Activated CD4-positive, alpha-beta T cell treated with anti-CD3 and anti-CD28 coated beads, Interleukin-2, amount 10 ng/mL, durations not matched to agents 24 days and 14 days (primary cell): Measurements from ENCODE around the gene NDUFAF7. TPM values are rescaled to one million over a fixed set of nuclear protein-coding genes. Genes with fewer than 3 reads are reported as not detected.
"Not testable (repeated sequence)": the region's sequence is repeated elsewhere in the genome, so short reads cannot be mapped to it uniquely, and the experiment has no call there.

Experiments
- DNase-seq: peaks from one replicate; pipeline ENCODE4 v3.0.0; 2022
- H3K27ac Mint-ChIP-seq: one replicate; pipeline ENCODE4 v1.8.0; 2022; ENCODE audit warnings: mild to moderate bottlenecking, mixed read lengths
- H3K27me3 Mint-ChIP-seq: one replicate; pipeline ENCODE4 v1.8.0; 2022; ENCODE audit warnings: mixed read lengths
- H3K36me3 Mint-ChIP-seq: one replicate; pipeline ENCODE4 v1.8.0; 2022; ENCODE audit warnings: low read depth, mild to moderate bottlenecking, mixed read lengths
- H3K4me1 Mint-ChIP-seq: one replicate; pipeline ENCODE4 v1.8.0; 2021; ENCODE audit warnings: mixed read lengths
- H3K4me3 Mint-ChIP-seq: one replicate; pipeline ENCODE4 v1.8.0; 2022; ENCODE audit warnings: mild to moderate bottlenecking, moderate library complexity, mixed read lengths
- H3K9me3 Mint-ChIP-seq: one replicate; pipeline ENCODE4 v1.8.0; 2021; ENCODE audit warnings: mixed read lengths
- intact Hi-C: fragments of 100-400 bp; cut with micrococcal nuclease; formaldehyde crosslinking; loops from one replicate; pipeline ENCODE4 v1.15.1; 2023
- total RNA-seq: library from RNA; stranded (reverse); gene quantifications from 2 replicates; pipeline ENCODE4 v1.2.3, GENCODE V29; 2022

NDUFAF7 gene
- total RNA-seq, 1 donor from 2014 or later, result 24.3 TPM

DNA sequence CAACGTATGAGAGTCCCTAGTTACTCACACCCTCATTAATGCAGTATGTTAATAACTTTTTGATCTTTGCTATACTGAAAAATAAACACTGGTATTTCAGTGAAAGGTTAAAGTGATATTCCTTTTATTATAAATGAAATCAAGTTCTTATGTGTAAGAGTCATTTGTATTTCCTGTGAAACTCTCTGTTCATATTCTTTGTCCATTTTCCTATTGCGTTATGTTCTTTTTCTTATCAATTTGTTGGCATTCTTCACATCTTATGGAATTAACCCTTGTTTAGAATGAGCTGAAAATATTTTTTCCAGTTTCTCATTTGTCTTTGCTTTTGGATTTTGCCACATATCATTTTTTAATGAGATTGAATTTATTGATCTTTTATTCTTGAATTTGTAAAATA, 44.8 kb downstream of the NDUFAF7 start:
- DNase-seq, result no peak
- Mint-ChIP-seq H3K27ac (no peak overlapping the region), H3K4me3 (no peak overlapping the region), H3K36me3 (peaks cover 15% of the 10 kb centered on the region), H3K9me3 (no peaks in the 10 kb centered on the region), H3K4me1 (no peaks in the 10 kb centered on the region), H3K27me3 (no peaks in the 10 kb centered on the region)
- intact Hi-C loops, result no loop called here

DNA sequence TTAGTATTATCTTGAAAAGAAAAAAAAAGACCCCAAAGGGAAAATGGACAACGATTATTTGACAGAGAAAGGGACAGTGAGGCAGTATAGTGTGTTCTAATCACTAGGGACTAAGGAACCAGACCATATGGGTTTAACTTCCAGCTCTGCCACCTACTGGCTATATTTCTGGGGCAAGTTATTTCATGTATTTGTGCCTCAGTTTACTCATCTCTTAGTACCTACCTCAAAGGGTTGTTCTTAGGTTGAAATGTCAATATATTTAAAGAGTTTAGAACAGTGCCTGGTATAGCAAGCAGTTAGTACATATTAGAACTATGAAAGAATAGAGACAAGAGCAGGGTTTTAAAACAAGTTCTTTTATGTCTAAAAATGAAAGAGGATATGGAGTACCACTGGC, 50.5 kb downstream of the NDUFAF7 start:
- no peak overlapping the region for H3K4me3 Mint-ChIP-seq
- H3K36me3 Mint-ChIP-seq, result peaks cover 14% of the 10 kb centered on the region
- H3K4me1 Mint-ChIP-seq, result no peaks in the 10 kb centered on the region
- no peaks in the 10 kb centered on the region for H3K27me3 Mint-ChIP-seq
- intact Hi-C loops, result loop anchor here (5.0 kb wide), 1 partner anchor 125 kb away; the partner anchor contains the start of gene EIF2AK2
- no peak overlapping the region for H3K27ac Mint-ChIP-seq
- DNase-seq, result no peak
- no peaks in the 10 kb centered on the region for H3K9me3 Mint-ChIP-seq

DNA sequence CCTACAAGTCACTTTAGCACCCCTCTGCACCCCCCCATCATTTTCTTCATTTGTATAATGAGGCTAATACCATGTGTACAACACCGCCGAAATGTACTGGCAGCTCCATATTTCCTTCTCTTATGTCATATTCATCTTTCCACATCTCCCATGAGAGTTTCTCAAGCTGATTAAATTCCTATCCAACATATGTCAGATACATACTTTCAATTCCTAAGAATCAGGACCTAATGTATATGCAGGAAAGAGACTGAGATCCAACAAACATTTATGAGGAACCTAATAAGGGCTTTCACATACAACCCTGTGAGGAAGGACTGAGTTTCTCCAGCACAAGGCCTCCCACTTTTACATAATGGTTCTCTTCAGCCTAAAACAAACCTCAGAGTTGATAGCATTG, 51.3 kb downstream of the NDUFAF7 start:
- DNase-seq, result no peak
- Mint-ChIP-seq H3K4me3 (no peak overlapping the region), H3K27ac (no peak overlapping the region), H3K9me3 (no peaks in the 10 kb centered on the region), H3K27me3 (no peaks in the 10 kb centered on the region), H3K36me3 (peaks cover 16% of the 10 kb centered on the region), H3K4me1 (no peaks in the 10 kb centered on the region)
- intact Hi-C loops, result loop anchor here (5.0 kb wide), 1 partner anchor 125 kb away; the partner anchor contains the start of gene EIF2AK2

DNA sequence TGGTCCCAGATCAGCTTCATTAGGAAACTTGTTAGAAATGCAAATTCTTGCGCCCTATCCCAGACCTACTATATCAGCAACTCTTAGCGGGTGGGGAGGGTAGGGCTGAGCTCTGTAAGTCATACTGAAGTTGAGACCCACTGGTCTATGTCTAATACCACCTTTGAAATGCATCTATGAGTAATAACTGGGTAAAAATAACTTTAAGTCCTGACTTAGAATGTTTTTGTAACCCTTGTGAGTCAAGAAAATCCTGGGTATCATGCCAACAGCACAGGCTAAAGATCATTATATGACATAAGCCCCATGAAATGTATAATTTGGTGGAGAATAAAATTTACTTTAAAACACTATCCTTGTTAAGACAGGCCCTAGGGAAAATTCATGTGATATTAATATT, 51.7 kb downstream of the NDUFAF7 start:
- Mint-ChIP-seq H3K27me3 (no peaks in the 10 kb centered on the region), H3K4me3 (no peak overlapping the region), H3K4me1 (peaks cover 2% of the 10 kb centered on the region), H3K36me3 (peaks cover 20% of the 10 kb centered on the region), H3K9me3 (no peaks in the 10 kb centered on the region), H3K27ac (no peak overlapping the region)
- DNase-seq, result no peak
- intact Hi-C loops, result loop anchor here (5.0 kb wide), 1 partner anchor 126 kb away; the partner anchor contains the start of gene EIF2AK2

DNA sequence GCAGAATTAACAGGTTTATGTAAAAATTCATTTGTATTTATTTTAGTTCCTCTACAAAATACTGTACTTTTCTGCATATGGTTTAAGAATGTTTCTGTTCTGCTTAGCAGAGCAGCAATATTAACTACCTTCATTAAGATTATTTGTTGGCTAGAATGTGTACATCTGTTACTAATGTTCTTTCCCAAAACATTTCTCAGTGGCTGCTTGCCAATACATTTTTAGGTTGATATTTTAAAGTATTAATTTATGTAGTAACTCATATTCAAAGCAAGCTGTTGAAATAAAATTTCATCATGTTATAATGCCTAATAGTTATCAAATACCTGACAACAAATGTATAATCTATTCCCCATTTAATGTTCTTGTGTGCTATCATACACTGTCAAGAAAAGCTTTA, 52.9 kb downstream of the NDUFAF7 start:
- intact Hi-C loops, result loop anchor here (5.0 kb wide), 1 partner anchor 127 kb away; the partner anchor contains the start of gene EIF2AK2
- H3K9me3 Mint-ChIP-seq, result no peaks in the 10 kb centered on the region
- no peak for DNase-seq
- peaks cover 21% of the 10 kb centered on the region for H3K36me3 Mint-ChIP-seq
- no peak overlapping the region for H3K27ac Mint-ChIP-seq
- H3K4me3 Mint-ChIP-seq, result no peak overlapping the region
- H3K4me1 Mint-ChIP-seq, result peaks cover 3% of the 10 kb centered on the region
- no peaks in the 10 kb centered on the region for H3K27me3 Mint-ChIP-seq

DNA sequence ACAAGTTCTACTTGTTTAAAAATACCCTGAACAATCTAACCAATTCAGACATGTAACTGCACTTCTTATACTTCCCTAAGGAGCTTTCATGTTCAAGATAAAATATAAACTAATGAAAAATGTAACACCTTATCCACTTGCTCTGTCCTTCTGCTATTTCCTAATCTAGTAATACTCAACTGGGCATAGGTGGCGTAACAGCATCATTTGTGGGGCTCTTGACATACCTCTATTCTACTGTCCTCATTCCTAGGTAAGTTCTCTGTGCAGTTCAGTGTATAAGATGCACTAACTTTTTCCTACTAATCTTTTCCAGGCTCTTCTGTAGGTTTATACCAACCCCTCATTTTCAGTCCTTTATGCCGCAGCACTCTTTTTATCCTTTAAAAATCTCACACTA, 56.5 kb downstream of the NDUFAF7 start:
- H3K9me3 Mint-ChIP-seq, result no peaks in the 10 kb centered on the region
- DNase-seq, result no peak
- intact Hi-C loops, result no loop called here
- no peak overlapping the region for H3K27ac Mint-ChIP-seq
- H3K36me3 Mint-ChIP-seq, result peaks cover 22% of the 10 kb centered on the region
- peaks cover 3% of the 10 kb centered on the region for H3K4me1 Mint-ChIP-seq
- no peaks in the 10 kb centered on the region for H3K27me3 Mint-ChIP-seq
- H3K4me3 Mint-ChIP-seq, result no peak overlapping the region

DNA sequence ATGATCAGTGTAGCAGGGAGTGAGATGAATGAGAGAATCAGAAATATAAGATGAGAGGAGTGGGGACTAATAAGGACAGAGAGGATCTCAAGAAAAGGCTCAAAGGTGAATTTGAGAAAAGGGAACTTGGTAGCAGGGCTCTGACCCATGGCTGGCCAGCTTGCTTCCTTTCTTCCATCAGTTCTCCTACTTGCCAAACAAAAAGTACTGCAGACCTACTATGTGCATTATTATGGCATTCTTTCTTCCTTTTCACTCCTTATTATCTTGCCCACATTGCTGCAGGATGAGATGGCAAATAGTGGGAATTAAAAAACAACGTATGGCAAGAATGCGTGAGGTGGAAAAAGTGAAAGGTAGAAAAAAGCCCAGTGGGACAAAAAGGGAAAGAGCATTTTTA, 60.2 kb downstream of the NDUFAF7 start:
- intact Hi-C loops, result no loop called here
- DNase-seq, result no peak
- Mint-ChIP-seq H3K27me3 (no peaks in the 10 kb centered on the region), H3K4me1 (peaks cover 3% of the 10 kb centered on the region), H3K36me3 (peaks cover 19% of the 10 kb centered on the region), H3K4me3 (no peak overlapping the region), H3K27ac (no peak overlapping the region), H3K9me3 (no peaks in the 10 kb centered on the region)

DNA sequence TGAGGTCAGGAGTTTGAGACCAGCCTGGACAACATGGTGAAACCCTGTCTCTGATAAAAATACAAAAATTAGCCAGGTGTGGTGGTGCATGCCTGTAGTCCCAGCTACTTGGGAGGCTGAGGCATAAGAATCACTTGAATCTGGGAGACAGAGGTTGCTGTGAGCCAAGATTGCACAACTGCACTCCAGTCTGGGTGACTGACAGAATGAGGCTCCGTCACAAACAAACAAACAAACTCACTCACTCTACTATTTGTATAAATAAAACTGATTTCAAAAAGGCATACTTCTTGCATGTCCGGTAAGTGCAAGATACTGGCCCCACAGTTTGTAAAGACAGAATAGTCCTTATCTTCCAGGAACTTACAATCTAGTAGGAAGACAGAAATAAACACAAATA, 63.4 kb downstream of the NDUFAF7 start:
- H3K4me1 Mint-ChIP-seq, DNase-seq, intact Hi-C loops, H3K4me3 Mint-ChIP-seq, H3K9me3 Mint-ChIP-seq, H3K27me3 Mint-ChIP-seq, H3K27ac Mint-ChIP-seq: not testable (repeated sequence)
- H3K36me3 Mint-ChIP-seq, result peaks cover 10% of the 10 kb centered on the region

DNA sequence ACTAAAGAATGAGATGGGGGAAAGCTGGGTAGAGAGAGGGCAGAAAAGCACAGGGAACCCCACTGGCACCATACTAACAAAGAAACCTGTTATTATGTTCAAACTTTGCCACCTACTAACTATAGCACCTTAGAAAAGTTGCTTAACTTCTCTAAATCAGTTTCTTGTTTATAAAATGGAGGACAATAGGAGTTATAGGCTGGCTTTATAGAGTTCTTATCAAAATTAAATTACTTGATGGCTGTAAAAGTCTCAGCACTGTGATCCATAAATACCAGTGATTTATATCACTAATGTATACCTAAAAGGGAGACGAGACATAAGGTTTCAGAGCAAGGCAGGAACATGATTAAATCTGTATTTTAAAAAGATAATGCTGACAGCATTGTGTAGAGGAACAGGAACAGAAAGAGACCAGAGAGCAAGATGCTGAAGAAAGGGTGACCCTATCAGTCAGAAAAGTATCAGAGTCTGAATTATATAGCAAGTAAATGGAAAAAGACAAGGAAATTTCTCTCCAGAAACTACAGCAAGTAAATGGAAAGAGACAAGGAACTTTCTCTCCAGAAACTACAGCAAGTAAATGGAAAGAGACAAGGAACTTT, 64.1 kb downstream of the NDUFAF7 start:
- no peak overlapping the region for H3K27ac Mint-ChIP-seq
- peaks cover 7% of the 10 kb centered on the region for H3K9me3 Mint-ChIP-seq
- H3K4me3 Mint-ChIP-seq, result no peak overlapping the region
- H3K36me3 Mint-ChIP-seq, result peaks cover 10% of the 10 kb centered on the region
- no peak for DNase-seq
- intact Hi-C loops, result no loop called here
- no peaks in the 10 kb centered on the region for H3K4me1 Mint-ChIP-seq
- H3K27me3 Mint-ChIP-seq, result no peaks in the 10 kb centered on the region

DNA sequence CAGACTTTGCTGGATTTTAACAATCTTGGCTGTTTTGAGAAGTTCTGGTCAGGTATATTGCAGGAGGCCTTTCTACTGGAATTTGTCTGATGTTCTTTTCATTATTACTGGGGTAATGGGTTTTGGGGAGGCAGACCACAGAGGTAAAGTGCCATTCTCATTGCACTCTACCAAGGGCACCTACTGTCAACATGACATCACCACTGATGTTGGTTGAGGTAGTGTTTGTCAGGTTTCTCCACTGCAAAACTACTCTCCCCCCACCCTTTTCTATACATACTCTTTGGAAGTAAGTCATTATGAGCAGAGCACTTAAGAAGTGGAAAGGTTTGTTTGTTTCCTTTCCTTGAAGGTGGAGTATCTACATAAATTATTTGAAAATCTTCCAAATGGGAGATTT, 66.2 kb downstream of the NDUFAF7 start:
- H3K4me3 Mint-ChIP-seq, result no peak overlapping the region
- no peaks in the 10 kb centered on the region for H3K36me3 Mint-ChIP-seq
- H3K4me1 Mint-ChIP-seq, result peaks cover 1% of the 10 kb centered on the region
- no peak for DNase-seq
- intact Hi-C loops, result no loop called here
- H3K9me3 Mint-ChIP-seq, result peaks cover 7% of the 10 kb centered on the region
- no peaks in the 10 kb centered on the region for H3K27me3 Mint-ChIP-seq
- H3K27ac Mint-ChIP-seq, result no peak overlapping the region

Other genes starting within 250 kb of the NDUFAF7 start
- gene HEATR5B, start 147.3 kb upstream of the NDUFAF7 start, total RNA-seq, result 14.7 and 14.8 TPM in 2 replicates
- 13.8 and 15.7 TPM in 2 replicates for gene GPATCH11, start 147.1 kb upstream of the NDUFAF7 start, total RNA-seq
- 44.5 and 46.7 TPM in 2 replicates for gene EIF2AK2, start 74.7 kb upstream of the NDUFAF7 start, total RNA-seq
- not detected in 2 replicates for gene SULT6B1, start 43.0 kb upstream of the NDUFAF7 start, total RNA-seq
- 43.4 and 46.6 TPM in 2 replicates for gene CEBPZOS, start 35.2 kb upstream of the NDUFAF7 start, total RNA-seq
- gene CEBPZ, start 62 bp upstream of the NDUFAF7 start, total RNA-seq, result 63.2 and 68.2 TPM in 2 replicates
- 20.2 and 21.9 TPM in 2 replicates for gene PRKD3, start 93.2 kb downstream of the NDUFAF7 start, total RNA-seq
- gene QPCT, start 113.0 kb downstream of the NDUFAF7 start, total RNA-seq, result 2.0 and 2.1 TPM in 2 replicates